Endothelial cell (in vitro differentiated cells): ENCODE results near the gene GATA3. TPM values are rescaled to one million over a fixed set of nuclear protein-coding genes. Genes with fewer than 3 reads are reported as not detected.

Source experiments
- DNase-seq: peaks from one replicate; pipeline ENCODE4 v3.0.0; 2021; ENCODE audit warnings: low spot score
- H3K27ac Mint-ChIP-seq: one replicate; pipeline ENCODE4 v1.8.0; 2021; ENCODE audit warnings: mixed read lengths, inconsistent platforms; ENCODE audit not compliant: unreplicated experiment
- H3K27me3 Mint-ChIP-seq: one replicate; pipeline ENCODE4 v1.8.0; 2021; ENCODE audit warnings: mild to moderate bottlenecking, moderate library complexity, mixed read lengths, inconsistent platforms; ENCODE audit not compliant: unreplicated experiment
- H3K36me3 Mint-ChIP-seq: one replicate; pipeline ENCODE4 v1.8.0; 2021; ENCODE audit warnings: mild to moderate bottlenecking, low read depth, mixed read lengths, inconsistent platforms; ENCODE audit not compliant: unreplicated experiment
- H3K4me1 Mint-ChIP-seq: one replicate; pipeline ENCODE4 v1.8.0; 2021; ENCODE audit warnings: mild to moderate bottlenecking, mixed read lengths, inconsistent platforms; ENCODE audit not compliant: unreplicated experiment
- H3K4me3 Mint-ChIP-seq: one replicate; pipeline ENCODE4 v1.8.0; 2021; ENCODE audit warnings: mild to moderate bottlenecking, mixed read lengths, inconsistent platforms; ENCODE audit not compliant: unreplicated experiment
- H3K9me3 Mint-ChIP-seq: one replicate; pipeline ENCODE4 v1.8.0; 2021; ENCODE audit warnings: mixed read lengths, inconsistent platforms; ENCODE audit not compliant: unreplicated experiment
- CTCF ChIP-seq: fragments of 200-600 bp; sonication (generic); IDR thresholded peaks from one replicate; pipeline ENCODE4 v1.5.0; 2021; ENCODE audit warnings: antibody characterized with exemption; ENCODE audit not compliant: unreplicated experiment
- long read RNA-seq: library from polyadenylated mRNA; unstranded; transcript quantifications from one replicate; pipeline ENCODE4 v2.0.0, GENCODE V29; 2020; ENCODE audit not compliant: unreplicated experiment
- total RNA-seq: library from RNA; stranded (reverse); fragmentation: NEBNext Ultra II Directional; extraction: Animal tissue kit (Norgen Biotek cat#: 25700); gene quantifications from one replicate; pipeline ENCODE4 v1.2.1, GENCODE V29; 2021; ENCODE audit not compliant: unreplicated experiment

GATA3 gene
- total RNA-seq = 70.9 TPM
- long read RNA-seq, transcript GATA3-201 (6 exons, 2,650 nt) = minor isoform, 5 of 38 reads
- long read RNA-seq, transcript GATA3-202 (6 exons, 3,123 nt) = major isoform, 16 of 38 reads
- long read RNA-seq, partial matches to known transcripts = 14 of 38 reads
- long read RNA-seq, other reads (novel, unspliced or antisense) = 3 of 38 reads

GRCh38 chr10:8054494-8055407 lies at the start of gene GATA3:
Gene GATA3, plus strand, starts transcription at chr10:8054688. Its CDS starts 968 bp downstream, at chr10:8055656.
- TF ChIP-seq CTCF = no peak
- Mint-ChIP-seq H3K36me3 (peaks cover 29% of the 10 kb centered on the region), H3K27me3 (peaks cover 27% of the 10 kb centered on the region), H3K4me3 (peak within 1 kb of the TSS; percentile 98), H3K27ac (peak within 1 kb of the TSS; percentile 86), H3K4me1 (peaks cover 36% of the 10 kb centered on the region), H3K9me3 (no peaks in the 10 kb centered on the region)
- peak; percentile 82 for DNase-seq

- Mint-ChIP-seq H3K4me1 (peaks cover 7% of the 10 kb centered on the region), H3K4me3 (no peak overlapping the region), H3K27me3 (no peaks in the 10 kb centered on the region), H3K9me3 (peaks cover 5% of the 10 kb centered on the region), H3K36me3 (peaks cover 4% of the 10 kb centered on the region), H3K27ac (no peak overlapping the region)
- TF ChIP-seq CTCF = no peak
- no peak for DNase-seq
Observed at GRCh38 chr10:8006274-8006999, 48.1 kb upstream of the GATA3 start.

- H3K27me3 Mint-ChIP-seq = no peaks in the 10 kb centered on the region
- H3K9me3 Mint-ChIP-seq = peaks cover 5% of the 10 kb centered on the region
- no peak for TF ChIP-seq CTCF
- no peak overlapping the region for H3K4me3 Mint-ChIP-seq
- no peak overlapping the region for H3K27ac Mint-ChIP-seq
- peaks cover 7% of the 10 kb centered on the region for H3K4me1 Mint-ChIP-seq
- DNase-seq = no peak
- peaks cover 4% of the 10 kb centered on the region for H3K36me3 Mint-ChIP-seq
Observed at GRCh38 chr10:8009031-8009430, 45.5 kb upstream of the GATA3 start.

- DNase-seq = no peak
- TF ChIP-seq CTCF = no peak
- Mint-ChIP-seq H3K9me3 (no peaks in the 10 kb centered on the region), H3K36me3 (peaks cover 3% of the 10 kb centered on the region), H3K4me1 (peaks cover 13% of the 10 kb centered on the region), H3K4me3 (no peak overlapping the region), H3K27ac (no peak overlapping the region), H3K27me3 (no peaks in the 10 kb centered on the region)
Observed at GRCh38 chr10:8013006-8013405, 41.5 kb upstream of the GATA3 start.
